CD4-positive, alpha-beta T cell (primary cell): ENCODE results near the gene CXCR6. TPM values are rescaled to one million over a fixed set of nuclear protein-coding genes. Genes with fewer than 3 reads are reported as not detected.

Experiments
- ATAC-seq: fragments of 200-7000 bp; cut with Tn5 transposase; one replicate; pipeline ENCODE4 v1.10.0; 2022; ENCODE audit warnings: mild to moderate bottlenecking; ENCODE audit not compliant: poor library complexity
- CTCF ChIA-PET: fragments of 350-600 bp; sonication (Branson Sonifier 250); formaldehyde crosslinking; loops from one replicate; lab custom pipeline; 2021; ENCODE audit warnings: antibody characterized with exemption, inconsistent platforms; lab: Charles Lee
- POLR2A ChIA-PET: fragments of 350-600 bp; sonication (Branson Sonifier 250); formaldehyde crosslinking; loops from one replicate; lab custom pipeline; 2021; ENCODE audit warnings: antibody characterized with exemption, inconsistent platforms; lab: Charles Lee
- DNase-seq, 14 experiments: peaks; one replicate each; pipeline ENCODE4 v3.0.0-alpha.2; 2013 to 2020; ENCODE audit warnings: mixed read lengths in 2 of 14
- H3K27ac ChIP-seq, 2 donors: one replicate each; pipeline versions ENCODE4 v1.5.1 to v1.7.0; 2013; ENCODE audit warnings: low read length in 2 of 2, low read depth in 1 of 2, mild to moderate bottlenecking in 1 of 2
- H3K27me3 ChIP-seq, 2 experiments: 1 replicate in 1 of 2; 2 replicates in 1 of 2; pipeline versions ENCODE4 v1.6.1 to v1.7.0; 2013; ENCODE audit warnings: low read length in 2 of 2, control low read depth in 1 of 2, mild to moderate bottlenecking in 1 of 2, moderate library complexity in 1 of 2; ENCODE audit not compliant: insufficient read depth in 2 of 2, control insufficient read depth in 1 of 2
- H3K36me3 ChIP-seq: one replicate; pipeline ENCODE4 v1.6.1; 2013; ENCODE audit warnings: low read length, control low read depth; ENCODE audit not compliant: insufficient read depth
- H3K4me1 ChIP-seq: one replicate; pipeline ENCODE4 v1.6.1; 2013; ENCODE audit warnings: low read length, control low read depth; ENCODE audit not compliant: insufficient read depth
- H3K4me3 ChIP-seq: one replicate; pipeline ENCODE4 v1.5.1; 2013; ENCODE audit warnings: mild to moderate bottlenecking, low read length, moderate library complexity
- H3K9me3 ChIP-seq, 2 experiments: 1 replicate in 1 of 2; 2 replicates in 1 of 2; pipeline versions ENCODE4 v1.6.1 to v1.7.0; 2013; ENCODE audit warnings: low read length in 2 of 2, mild to moderate bottlenecking in 2 of 2, control low read depth in 1 of 2, moderate library complexity in 1 of 2; ENCODE audit not compliant: control insufficient read depth in 1 of 2, insufficient read depth in 1 of 2
- H3K27ac Mint-ChIP-seq: one replicate; pipeline ENCODE4 v1.8.0; 2020; ENCODE audit warnings: mixed read lengths
- H3K27me3 Mint-ChIP-seq: one replicate; pipeline ENCODE4 v1.8.0; 2021; ENCODE audit warnings: mixed read lengths
- H3K36me3 Mint-ChIP-seq: one replicate; pipeline ENCODE4 v1.8.0; 2021; ENCODE audit warnings: low read depth, mixed read lengths
- H3K4me1 Mint-ChIP-seq: one replicate; pipeline ENCODE4 v1.8.0; 2021; ENCODE audit warnings: low read depth, mixed read lengths
- H3K4me3 Mint-ChIP-seq: one replicate; pipeline ENCODE4 v1.8.0; 2020; ENCODE audit warnings: mild to moderate bottlenecking, mixed read lengths
- H3K9me3 Mint-ChIP-seq: one replicate; pipeline ENCODE4 v1.8.0; 2020; ENCODE audit warnings: mixed read lengths
- intact Hi-C, 2 experiments: fragments of 100-400 bp; cut with DNase I in 1 of 2; cut with micrococcal nuclease in 1 of 2; formaldehyde crosslinking; loops; one replicate each; pipeline versions ENCODE4 v1.15.1 to v1.9.0; 2023 to 2025; cut with DNase I, micrococcal nuclease
- total RNA-seq, 174 experiments: library from RNA in 2 of 174; stranded (reverse) in 2 of 174; gene quantifications; one replicate each; pipeline ENCODE4 v1.2.3 and lab custom pipeline; 2021 to 2026
- TF ChIP-seq, protein P1 (sequence below): fragments of 200-600 bp; IDR thresholded peaks from one replicate; pipeline ENCODE4 v1.8.0; 2022; ENCODE audit warnings: antibody characterized with exemption, mild to moderate bottlenecking

Gene CXCR6
- total RNA-seq, 2 experiments from 2014 or later: 1.7 to 2.0 TPM

DNA sequence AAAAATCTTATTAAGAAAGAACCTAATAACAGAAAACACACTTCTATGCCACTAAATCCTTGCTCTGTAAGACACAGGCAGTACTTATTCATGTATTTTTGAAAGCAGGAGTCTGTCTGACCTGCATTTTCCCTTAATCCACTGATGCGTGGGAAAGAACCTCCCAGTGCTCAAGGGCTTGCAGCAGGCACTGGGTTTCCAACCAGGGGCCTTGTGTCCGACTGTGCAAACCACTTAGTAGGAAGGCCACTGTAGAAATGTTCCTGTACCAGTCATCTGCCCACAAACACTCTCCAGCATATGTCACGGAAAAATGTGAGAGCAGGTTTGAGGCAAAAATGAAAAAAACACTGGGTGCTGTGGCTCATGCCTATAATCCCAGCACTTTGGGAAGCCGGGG is 12.4 kb downstream of the CXCR6 start:
- Mint-ChIP-seq H3K4me1 (peaks cover 17% of the 10 kb centered on the region), H3K36me3 (peaks cover 99% of the 10 kb centered on the region), H3K27me3 (no peaks in the 10 kb centered on the region), H3K9me3 (no peaks in the 10 kb centered on the region), H3K27ac (no peak overlapping the region), H3K4me3 (no peak overlapping the region)
- Histone ChIP-seq H3K36me3 (peaks cover 96% of the 10 kb centered on the region), H3K9me3 (no peaks in the 10 kb centered on the region), H3K4me3 (no peak overlapping the region), H3K4me1 (peaks cover 45% of the 10 kb centered on the region), H3K27me3 (no peaks in the 10 kb centered on the region), H3K27ac (no peak overlapping the region)
- POLR2A ChIA-PET: interaction anchor here (1.0 kb wide), 1 partner anchor 9 kb away, joined by 3 read pairs; no protein-coding TSS in a partner anchor
- CTCF ChIA-PET: no interaction called here
- intact Hi-C loops: no loop called here
- DNase-seq (no peak), ATAC-seq (no peak)
- TF ChIP-seq, protein P1, sequence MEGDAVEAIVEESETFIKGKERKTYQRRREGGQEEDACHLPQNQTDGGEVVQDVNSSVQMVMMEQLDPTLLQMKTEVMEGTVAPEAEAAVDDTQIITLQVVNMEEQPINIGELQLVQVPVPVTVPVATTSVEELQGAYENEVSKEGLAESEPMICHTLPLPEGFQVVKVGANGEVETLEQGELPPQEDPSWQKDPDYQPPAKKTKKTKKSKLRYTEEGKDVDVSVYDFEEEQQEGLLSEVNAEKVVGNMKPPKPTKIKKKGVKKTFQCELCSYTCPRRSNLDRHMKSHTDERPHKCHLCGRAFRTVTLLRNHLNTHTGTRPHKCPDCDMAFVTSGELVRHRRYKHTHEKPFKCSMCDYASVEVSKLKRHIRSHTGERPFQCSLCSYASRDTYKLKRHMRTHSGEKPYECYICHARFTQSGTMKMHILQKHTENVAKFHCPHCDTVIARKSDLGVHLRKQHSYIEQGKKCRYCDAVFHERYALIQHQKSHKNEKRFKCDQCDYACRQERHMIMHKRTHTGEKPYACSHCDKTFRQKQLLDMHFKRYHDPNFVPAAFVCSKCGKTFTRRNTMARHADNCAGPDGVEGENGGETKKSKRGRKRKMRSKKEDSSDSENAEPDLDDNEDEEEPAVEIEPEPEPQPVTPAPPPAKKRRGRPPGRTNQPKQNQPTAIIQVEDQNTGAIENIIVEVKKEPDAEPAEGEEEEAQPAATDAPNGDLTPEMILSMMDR: no peak

DNA sequence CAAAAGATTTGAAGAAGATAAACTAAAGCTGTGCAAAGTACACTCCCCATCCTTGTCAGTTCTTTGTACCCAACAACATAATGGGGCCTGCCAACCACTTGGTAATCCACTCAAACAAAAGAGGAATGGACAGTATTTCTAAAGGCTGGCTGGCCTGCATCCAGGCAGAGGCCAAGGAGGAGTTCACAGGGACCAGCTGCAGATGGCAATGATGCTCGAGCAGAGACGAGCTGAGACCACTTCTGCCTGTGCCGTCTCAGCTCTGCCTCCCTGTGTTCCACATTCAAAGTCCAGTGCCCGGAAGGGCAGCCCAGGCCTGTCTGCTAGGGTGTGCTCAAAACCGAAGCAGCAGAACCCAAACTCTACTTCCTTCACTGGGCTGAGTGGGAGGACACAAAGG is 14.3 kb downstream of the CXCR6 start:
- Histone ChIP-seq H3K4me1 (peaks cover 36% of the 10 kb centered on the region), H3K27ac (no peak overlapping the region), H3K27me3 (no peaks in the 10 kb centered on the region), H3K36me3 (peaks cover 99% of the 10 kb centered on the region), H3K9me3 (no peaks in the 10 kb centered on the region), H3K4me3 (no peak overlapping the region)
- Mint-ChIP-seq H3K36me3 (peaks cover 99% of the 10 kb centered on the region), H3K4me3 (no peak overlapping the region), H3K4me1 (no peaks in the 10 kb centered on the region), H3K9me3 (no peaks in the 10 kb centered on the region), H3K27me3 (no peaks in the 10 kb centered on the region), H3K27ac (no peak overlapping the region)
- DNase-seq: no peak
- TF ChIP-seq, protein P1: no peak
- ChIA-PET CTCF (interaction anchor here (1.7 to 2.4 kb wide), 2 partner anchors 19 to 121 kb away, joined by 6 to 10 read pairs; no protein-coding TSS in a partner anchor), POLR2A (interaction anchor here (0.8 kb wide), 1 partner anchor 33 kb away, joined by 3 read pairs; no protein-coding TSS in a partner anchor)
- ATAC-seq: no peak
- intact Hi-C loops: no loop called here

GRCh38 chr3:45958321-45958791 is 15.1 kb downstream of the CXCR6 start:
- POLR2A ChIA-PET: no interaction called here
- peak in 1 of 14 experiments; percentile 65 for DNase-seq

More at GRCh38 chr3:45958321-45958791, 15.1 kb downstream of the CXCR6 start:
- peaks cover 41% of the 10 kb centered on the region for H3K4me1 ChIP-seq
- no peaks in the 10 kb centered on the region for H3K9me3 ChIP-seq
- no peak overlapping the region for H3K27ac ChIP-seq
- CTCF ChIA-PET: interaction anchor here (1.7 to 2.4 kb wide), 2 partner anchors 19 to 120 kb away, joined by 6 to 10 read pairs; no protein-coding TSS in a partner anchor
- Mint-ChIP-seq H3K27ac (no peak overlapping the region), H3K4me3 (no peak overlapping the region), H3K4me1 (peaks cover 5% of the 10 kb centered on the region), H3K36me3 (peaks cover 99% of the 10 kb centered on the region), H3K27me3 (no peaks in the 10 kb centered on the region), H3K9me3 (no peaks in the 10 kb centered on the region)
- H3K4me3 ChIP-seq: no peak overlapping the region
- peaks cover 99% of the 10 kb centered on the region for H3K36me3 ChIP-seq
- TF ChIP-seq, protein P1: no peak
- H3K27me3 ChIP-seq: no peaks in the 10 kb centered on the region
- intact Hi-C loops: no loop called here
- ATAC-seq: no peak
